RWPE2 (cell line): ENCODE data around the gene CDR2L.

Source experiments
- ATAC-seq: fragments of 200-7000 bp; cut with Tn5 transposase; 3 replicates; pipeline ENCODE4 v1.9.1; 2021; ENCODE audit warnings: low read depth
- DNase-seq: peaks from one replicate; pipeline ENCODE4 v3.0.0-alpha.2; 2020; ENCODE audit warnings: low spot score
- H3K27ac ChIP-seq: fragments of 450-650 bp; 2 replicates; pipeline ENCODE4 v1.5.1; 2017; ENCODE audit warnings: mild to moderate bottlenecking; ENCODE audit not compliant: poor library complexity, severe bottlenecking
- H3K27me3 ChIP-seq: fragments of 250-450 bp; sonication (Bioruptor Pico); 2 replicates; pipeline ENCODE4 v1.5.1; 2021; ENCODE audit warnings: mild to moderate bottlenecking, moderate library complexity; ENCODE audit not compliant: insufficient read depth, poor library complexity, severe bottlenecking
- H3K36me3 ChIP-seq: fragments of 250-450 bp; sonication (Bioruptor Pico); 2 replicates; pipeline ENCODE4 v1.5.1; 2020; ENCODE audit warnings: low read depth, mild to moderate bottlenecking, moderate library complexity
- H3K4me1 ChIP-seq: fragments of 250-450 bp; sonication (Bioruptor Pico); 2 replicates; pipeline ENCODE4 v1.5.1; 2021; ENCODE audit warnings: mild to moderate bottlenecking, moderate library complexity; ENCODE audit not compliant: insufficient read depth, poor library complexity, severe bottlenecking
- H3K4me3 ChIP-seq: fragments of 250-450 bp; sonication (Bioruptor Pico); 2 replicates; pipeline ENCODE4 v1.5.1; 2021; ENCODE audit warnings: mild to moderate bottlenecking, moderate library complexity; ENCODE audit not compliant: severe bottlenecking
- H3K9me3 ChIP-seq: fragments of 250-450 bp; sonication (Bioruptor Pico); 2 replicates; pipeline ENCODE4 v1.5.1; 2021; ENCODE audit warnings: mild to moderate bottlenecking, moderate library complexity; ENCODE audit not compliant: severe bottlenecking
- CTCF ChIP-seq: fragments of 450-650 bp; IDR thresholded peaks from one replicate; pipeline ENCODE4 v1.5.1; 2017; ENCODE audit warnings: mild to moderate bottlenecking, moderate library complexity; ENCODE audit not compliant: poor library complexity, severe bottlenecking

Gene CDR2L

DNA sequence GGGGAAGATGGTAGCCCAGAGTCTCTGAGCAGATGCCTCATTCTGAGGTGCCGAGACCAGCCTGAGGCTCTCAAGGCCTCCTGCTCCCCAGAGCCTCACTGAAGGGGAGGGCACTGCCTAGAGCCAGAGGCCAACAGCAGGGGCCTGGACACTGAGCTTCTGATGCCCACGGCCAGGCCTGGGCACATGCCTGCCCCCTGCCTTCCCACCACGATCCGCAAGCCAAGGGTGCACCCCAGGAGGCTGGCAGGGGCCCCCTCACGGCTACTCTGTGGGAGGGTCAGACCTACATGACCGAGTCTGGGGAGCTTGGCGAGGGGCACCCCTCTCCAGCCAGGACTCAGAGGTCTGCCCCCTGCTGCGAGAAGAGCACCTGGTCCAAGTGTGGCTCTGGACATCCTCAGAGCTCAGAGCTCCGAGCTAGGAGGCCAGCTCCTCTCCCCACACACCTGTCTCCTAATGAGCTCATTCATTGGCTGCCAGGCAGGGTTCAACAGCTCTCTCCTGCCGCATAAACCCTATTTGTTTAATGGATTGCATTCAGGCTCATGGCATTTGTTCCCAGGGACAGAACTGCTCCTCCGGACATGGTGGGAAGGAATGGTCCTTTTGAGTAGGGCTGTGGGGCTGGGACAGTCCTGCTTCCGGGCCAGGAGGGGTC, 37.8 kb upstream of the CDR2L start:
- no peak for ATAC-seq
- no peak for TF ChIP-seq CTCF
- no peaks in the 10 kb centered on the region for H3K9me3 ChIP-seq
- H3K4me3 ChIP-seq: no peak overlapping the region
- peaks cover 15% of the 10 kb centered on the region for H3K4me1 ChIP-seq
- H3K27ac ChIP-seq: peak overlapping the region; percentile 28
- no peak for DNase-seq
- no peaks in the 10 kb centered on the region for H3K27me3 ChIP-seq
- H3K36me3 ChIP-seq: no peaks in the 10 kb centered on the region

GRCh38 chr17:74950207-74950606, 37.2 kb upstream of the CDR2L start:
- DNase-seq (peak; percentile 80), ATAC-seq (peak; percentile 91)
- no peaks in the 10 kb centered on the region for H3K36me3 ChIP-seq
- H3K4me3 ChIP-seq: no peak overlapping the region
- H3K27me3 ChIP-seq: no peaks in the 10 kb centered on the region
- peak overlapping the region; percentile 28 for H3K27ac ChIP-seq
- no peak for TF ChIP-seq CTCF
- peaks cover 12% of the 10 kb centered on the region for H3K4me1 ChIP-seq
- H3K9me3 ChIP-seq: no peaks in the 10 kb centered on the region

DNA sequence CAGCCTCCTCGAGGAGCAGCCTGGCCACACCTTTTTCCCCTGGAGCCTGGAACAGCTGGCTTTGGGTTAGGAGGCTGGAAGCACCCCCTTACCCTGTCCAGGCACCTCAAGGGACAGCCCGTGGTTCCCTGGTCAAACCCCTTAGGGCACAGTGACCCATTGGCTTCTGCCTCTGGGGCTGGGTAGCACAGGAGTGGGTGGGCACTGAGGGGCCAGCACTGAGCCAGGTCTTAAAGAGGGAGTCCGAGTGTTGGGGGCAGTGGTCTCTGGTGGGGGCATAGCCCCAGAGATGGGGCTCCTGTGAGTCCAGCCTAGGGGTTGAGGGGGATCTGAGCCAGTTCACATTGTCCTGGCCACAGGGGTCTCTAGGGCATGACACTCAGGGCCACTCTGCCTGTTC, 36.4 kb upstream of the CDR2L start:
- DNase-seq: no peak
- Histone ChIP-seq H3K9me3 (no peaks in the 10 kb centered on the region), H3K4me1 (peaks cover 12% of the 10 kb centered on the region), H3K27ac (peak overlapping the region; percentile 28), H3K27me3 (no peaks in the 10 kb centered on the region), H3K36me3 (no peaks in the 10 kb centered on the region), H3K4me3 (no peak overlapping the region)
- ATAC-seq: 0 out of 3 replicates have a peak, but pooled peaks have one; percentile 4
- TF ChIP-seq CTCF: no peak

- no peak for ATAC-seq
- DNase-seq: no peak
Observed at GRCh38 chr17:74951680-74952421, 35.6 kb upstream of the CDR2L start.

More at GRCh38 chr17:74951680-74952421, 35.6 kb upstream of the CDR2L start:
- Histone ChIP-seq H3K9me3 (no peaks in the 10 kb centered on the region), H3K4me1 (peaks cover 12% of the 10 kb centered on the region), H3K27me3 (no peaks in the 10 kb centered on the region), H3K4me3 (no peak overlapping the region), H3K36me3 (no peaks in the 10 kb centered on the region), H3K27ac (no peak overlapping the region)
- no peak for TF ChIP-seq CTCF
